HL-60 (cell line): Measurements from ENCODE around the gene SULT2B1.

Experiments
- CTCF ChIP-seq: IDR thresholded peaks from one replicate; pipeline ENCODE4 v1.5.1; 2011; ENCODE audit warnings: low read length, control low read depth, inconsistent platforms; ENCODE audit not compliant: insufficient read depth
- GABPA ChIP-seq: IDR thresholded peaks from 2 replicates; pipeline ENCODE4 v1.6.1; 2012; ENCODE audit warnings: low read depth
- POLR2AphosphoS5 ChIP-seq: IDR thresholded peaks from 2 replicates; pipeline ENCODE4 v1.6.1; 2012; ENCODE audit warnings: low read depth
- REST ChIP-seq: IDR thresholded peaks from 2 replicates; pipeline ENCODE4 v1.6.1; 2012; ENCODE audit warnings: low read depth; ENCODE audit not compliant: insufficient replicate concordance
- SPI1 ChIP-seq: IDR thresholded peaks from 2 replicates; pipeline ENCODE4 v1.6.1; 2012; ENCODE audit warnings: low read depth, mild to moderate bottlenecking, borderline replicate concordance

- TF ChIP-seq CTCF (no peak), POLR2AphosphoS5 (no peak), SPI1 (no peak), GABPA (no peak), REST (no peak)
Observed at GRCh38 chr19:48596237-48596636, 44.3 kb downstream of the SULT2B1 start.
